GM19438 (cell line): Measurements from ENCODE around the gene MKNK2.
A peak's percentile ranks its signal among the peaks of the same experiment; 100 is the strongest.

Source experiments
- ATAC-seq: cut with Tn5 transposase; IDR thresholded peaks from one replicate; pipeline ENCODE4 v1.9.1; 2021; ENCODE audit warnings: low read depth; ENCODE audit not compliant: unreplicated experiment

MKNK2 gene

DNA sequence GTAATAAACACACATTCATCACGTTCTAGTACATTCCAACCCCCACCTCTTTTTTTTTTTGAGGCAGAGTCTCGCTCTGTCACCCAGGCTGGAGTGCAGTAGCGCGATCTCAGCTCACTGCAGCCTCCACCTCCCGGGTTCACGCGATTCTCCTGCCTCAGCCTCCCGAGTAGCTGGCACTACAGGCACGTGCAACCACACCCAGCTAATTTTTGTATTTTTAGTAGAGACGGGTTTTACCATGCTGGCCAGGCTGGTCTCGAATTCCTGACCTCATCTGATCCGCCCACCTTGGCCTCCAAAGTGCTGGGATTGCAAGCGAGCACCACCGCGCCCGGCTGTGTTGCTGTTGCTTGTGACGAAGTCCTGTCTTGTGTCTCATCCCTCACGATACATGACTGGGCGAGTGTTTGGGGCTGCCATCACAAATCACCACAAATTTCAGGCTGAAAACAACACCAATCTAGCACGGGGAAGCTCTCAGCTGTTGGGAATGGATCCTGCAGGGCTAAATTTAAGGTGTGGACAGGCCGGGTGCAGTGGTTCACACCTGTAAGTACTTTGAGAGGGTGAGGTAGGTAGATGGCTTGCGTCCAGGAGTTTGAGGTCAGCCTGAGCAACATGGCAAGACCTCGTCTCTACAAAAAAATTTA is 29.4 kb upstream of the MKNK2 start:
- ATAC-seq: no peak

- ATAC-seq: no peak
These were observed 28.8 kb upstream of the MKNK2 start for GRCh38 chr19:2079865-2080301.

DNA sequence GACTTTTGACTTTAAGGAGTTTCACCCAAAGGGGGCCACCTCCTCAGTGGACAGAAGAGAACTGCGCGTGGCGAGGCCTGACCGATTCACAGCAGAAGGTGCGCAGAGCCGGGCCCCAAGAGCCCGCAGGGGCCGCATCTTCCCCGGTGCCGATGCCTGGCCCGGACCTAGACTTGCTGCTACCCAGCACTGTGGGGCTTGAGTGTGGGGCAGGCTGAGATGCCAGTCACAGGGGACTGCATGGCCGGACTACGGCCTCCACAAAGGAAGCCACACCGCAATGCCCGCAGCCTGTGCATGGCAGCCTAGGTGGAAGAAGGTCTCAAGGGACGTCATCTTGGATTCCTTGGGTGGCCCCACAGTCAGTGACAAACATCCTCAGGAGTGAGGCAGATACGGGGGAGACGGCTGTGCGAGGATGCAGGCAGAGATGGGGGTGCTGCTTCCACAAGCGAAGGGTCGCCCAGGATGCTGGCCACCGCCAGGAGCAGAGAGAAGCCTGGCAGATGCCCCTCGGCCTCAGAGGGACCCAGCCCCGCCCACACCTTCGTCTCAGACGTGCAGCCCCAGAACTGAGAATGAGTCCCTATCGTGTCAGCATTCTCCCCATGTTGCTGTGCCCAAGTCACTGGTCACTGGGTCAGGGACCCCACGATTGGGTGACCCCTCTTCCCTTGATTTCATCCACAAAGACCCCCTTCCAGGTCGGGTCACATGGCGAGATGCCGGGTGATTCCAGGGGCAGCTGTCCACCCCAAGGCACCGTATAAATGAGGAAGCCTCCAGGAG is 28.2 kb upstream of the MKNK2 start:
- no peak for ATAC-seq

DNA sequence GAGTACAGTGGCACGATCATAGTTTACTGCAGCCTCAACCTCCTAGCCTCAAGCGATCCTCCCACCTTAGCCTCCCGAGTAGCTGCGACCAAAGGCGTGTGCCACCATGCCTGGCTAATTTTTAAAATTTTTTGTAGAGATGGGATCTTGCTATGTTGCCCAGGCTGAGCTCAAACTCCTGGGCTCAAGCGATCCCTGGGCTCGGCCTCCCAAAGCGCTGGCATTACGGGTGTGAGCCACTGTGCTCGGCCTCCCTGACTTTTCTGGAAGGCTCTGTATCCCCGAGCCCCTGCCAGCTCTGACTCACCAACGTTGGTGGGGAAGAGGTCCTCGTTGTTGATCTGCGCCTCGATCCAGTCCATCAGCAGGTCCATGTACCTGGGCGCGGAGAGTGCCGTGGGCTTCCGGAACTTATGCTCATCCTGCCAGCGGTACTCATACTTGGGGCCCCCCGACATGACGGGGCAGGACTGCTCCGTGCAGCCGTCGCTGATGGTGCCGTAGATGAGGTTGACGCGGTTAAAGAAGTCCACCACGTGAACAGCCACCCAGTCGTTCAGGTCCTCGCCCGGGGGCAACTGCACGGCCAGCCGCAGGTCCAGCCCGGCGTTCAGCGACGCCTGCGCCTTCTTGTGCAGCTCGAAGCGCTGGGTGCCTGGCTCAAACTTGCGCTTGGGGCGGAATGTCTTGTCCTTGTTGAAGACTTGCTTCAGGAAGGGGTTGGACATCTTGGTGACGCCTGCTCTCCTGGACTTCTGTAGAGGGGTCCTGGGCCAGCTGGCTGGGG is 27.0 kb upstream of the MKNK2 start:
- ATAC-seq: no peak

- ATAC-seq: no peak
These were observed 26.4 kb upstream of the MKNK2 start for GRCh38 chr19:2077398-2077797.

GRCh38 chr19:2076526-2076944 is 25.5 kb upstream of the MKNK2 start:
- no peak for ATAC-seq

- ATAC-seq: no peak
These were observed 21.9 kb upstream of the MKNK2 start for GRCh38 chr19:2072757-2073551.

DNA sequence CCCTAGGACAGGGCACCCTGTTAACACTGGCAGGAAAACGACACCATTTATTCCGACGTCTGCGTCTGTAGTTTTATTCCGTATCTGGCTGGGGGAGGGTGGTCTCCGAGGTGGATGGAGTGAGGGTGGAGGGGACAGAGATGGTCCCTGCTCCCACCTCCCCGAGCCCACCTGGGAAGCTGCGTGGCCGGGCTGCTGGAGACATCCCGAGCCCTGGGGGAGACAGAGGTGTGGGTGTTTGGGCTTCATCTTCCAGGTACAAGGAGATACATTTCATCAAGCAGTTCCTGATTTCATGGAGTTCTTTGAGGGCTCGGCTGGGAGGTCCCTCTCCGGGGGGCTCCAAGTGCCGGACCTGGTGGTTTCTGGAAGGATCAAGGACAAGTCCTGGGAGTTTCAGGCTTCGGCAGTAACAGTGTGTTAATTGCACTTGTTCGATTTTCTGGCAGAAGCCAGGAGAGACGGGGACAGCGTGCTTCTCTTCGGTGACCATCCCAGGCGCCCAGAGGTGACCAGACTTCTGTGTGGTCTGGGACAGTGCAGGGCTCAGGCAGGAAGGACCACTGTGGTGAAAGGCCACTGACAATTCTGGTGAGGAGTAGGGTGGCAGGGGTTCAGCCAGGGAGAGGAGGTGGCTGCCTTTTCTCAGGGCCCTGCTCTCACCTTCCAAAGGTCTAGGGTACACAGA is 20.1 kb upstream of the MKNK2 start:
- ATAC-seq: no peak

- no peak for ATAC-seq
These were observed 19.4 kb upstream of the MKNK2 start for GRCh38 chr19:2070436-2070827.

GRCh38 chr19:2064788-2065524 is 13.9 kb upstream of the MKNK2 start:
- no peak for ATAC-seq

DNA sequence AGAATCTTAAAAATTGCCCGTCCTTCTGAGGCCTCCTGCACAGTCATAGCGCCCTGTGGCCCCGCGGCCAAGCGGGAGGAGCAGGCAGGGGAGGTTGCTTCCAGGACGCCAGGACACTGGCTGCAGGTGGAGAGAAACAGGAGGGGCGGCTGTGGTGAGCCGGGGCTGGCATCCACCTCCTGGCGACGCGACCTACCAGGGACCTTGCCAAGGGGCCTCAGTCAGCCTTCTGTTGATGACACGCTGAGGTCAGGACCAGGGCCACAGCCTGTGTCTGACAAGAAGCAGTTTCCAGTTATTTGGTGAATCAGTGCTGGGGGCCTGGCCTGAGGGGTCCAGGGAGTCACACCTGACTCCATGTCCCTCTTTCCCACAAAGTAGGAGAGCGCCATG is 13.3 kb upstream of the MKNK2 start:
- ATAC-seq: no peak

DNA sequence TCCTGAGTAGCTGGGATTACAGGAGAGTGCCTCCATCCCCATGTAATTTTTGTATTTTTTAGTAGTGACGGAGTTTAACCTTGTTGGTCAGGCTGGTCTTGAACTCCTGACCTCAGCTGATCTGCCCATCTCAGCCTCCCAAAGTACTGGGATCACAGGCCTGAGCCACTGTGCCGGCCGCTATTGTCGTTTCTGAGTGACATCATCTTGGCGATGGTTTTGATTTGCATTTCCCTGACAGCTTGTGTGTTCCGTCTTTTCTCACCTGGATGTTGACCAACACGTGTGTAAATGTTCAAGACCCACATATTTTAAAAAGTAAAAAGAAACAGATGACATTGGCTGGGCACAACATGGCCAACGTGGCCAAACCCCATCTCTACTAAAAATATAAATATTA is 12.8 kb upstream of the MKNK2 start:
- no peak for ATAC-seq

DNA sequence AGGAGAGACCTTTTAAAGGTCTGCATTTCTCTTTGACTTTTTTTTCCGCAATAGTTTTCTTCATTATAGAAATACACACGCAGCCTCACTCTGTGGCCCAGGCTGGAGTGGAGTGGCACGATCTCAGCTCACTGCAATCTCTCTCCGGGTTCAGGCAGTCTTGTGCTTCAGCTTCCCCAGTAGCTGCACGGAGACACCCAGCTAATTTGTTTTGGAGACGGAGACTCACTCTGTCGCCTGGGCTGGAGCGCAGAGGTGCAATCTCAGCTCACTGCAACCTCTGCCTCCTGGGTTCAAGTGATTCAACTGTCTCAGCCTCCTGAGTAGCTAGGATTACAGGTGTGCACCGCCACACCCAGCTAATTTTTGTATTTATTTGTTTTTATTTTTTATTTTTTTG is 11.7 kb upstream of the MKNK2 start:
- no peak for ATAC-seq

DNA sequence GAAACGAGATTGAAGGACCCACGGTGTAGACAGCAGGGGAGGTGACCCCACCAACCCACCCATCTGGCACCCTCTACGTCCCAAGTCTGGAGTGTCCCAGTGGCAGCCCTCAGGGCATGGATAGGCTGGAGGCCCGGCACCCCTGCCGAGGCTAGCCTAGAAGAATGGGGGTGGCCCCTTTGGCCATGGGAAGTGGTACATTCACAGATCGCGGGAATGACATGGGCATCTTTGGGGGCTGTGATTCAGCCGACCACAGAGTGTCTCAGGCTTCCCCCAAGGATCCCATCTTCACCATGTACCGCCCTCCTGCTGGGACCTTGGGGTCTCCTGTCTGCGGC is 11.3 kb upstream of the MKNK2 start:
- no peak for ATAC-seq

DNA sequence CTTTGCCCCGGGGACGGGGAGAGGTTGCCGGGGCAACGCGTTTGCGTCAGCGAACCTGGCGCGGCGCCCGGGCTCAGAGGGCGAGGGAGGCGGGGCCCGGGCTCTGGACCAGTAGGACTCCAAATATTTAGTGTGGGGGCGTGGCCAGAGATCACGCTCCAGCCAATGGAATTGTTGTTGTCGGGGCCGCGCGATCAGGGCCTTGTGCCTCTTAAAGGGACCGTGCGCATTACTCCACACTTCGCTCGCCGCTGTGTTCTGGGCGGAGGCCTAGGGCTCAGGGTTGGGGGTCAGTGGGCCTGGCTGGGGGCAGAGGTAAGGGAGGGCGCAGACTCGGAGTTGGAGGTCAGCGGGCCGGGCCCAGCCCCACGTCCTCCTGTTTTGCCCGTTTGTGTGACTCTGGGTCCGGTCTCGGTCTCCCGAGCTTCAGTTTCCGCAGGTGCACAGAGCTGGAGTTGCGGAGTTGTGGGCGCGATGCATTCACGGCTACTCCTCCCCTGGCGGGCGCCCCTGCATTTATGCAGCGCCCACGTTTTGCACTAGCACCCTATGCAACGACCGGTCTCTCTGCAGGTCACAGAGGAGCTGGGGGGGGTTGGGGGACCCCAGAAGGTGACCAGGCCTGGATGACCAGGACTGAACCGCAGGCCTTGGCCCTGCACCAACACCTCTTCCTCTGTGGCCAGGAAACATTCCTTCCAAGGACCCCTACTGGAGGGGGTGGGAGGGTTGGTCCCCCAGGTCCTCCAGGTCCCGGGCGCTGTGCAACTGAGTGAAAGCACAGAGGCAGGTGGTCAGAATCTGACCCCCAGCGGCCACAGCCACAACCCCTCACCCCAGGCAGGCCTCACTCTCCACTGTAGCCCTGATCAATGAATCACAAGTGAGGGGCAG is 10.7 kb upstream of the MKNK2 start:
- peak; percentile 60 for ATAC-seq

- ATAC-seq: peak; percentile 16
These were observed 9.9 kb upstream of the MKNK2 start for GRCh38 chr19:2060884-2061494.

DNA sequence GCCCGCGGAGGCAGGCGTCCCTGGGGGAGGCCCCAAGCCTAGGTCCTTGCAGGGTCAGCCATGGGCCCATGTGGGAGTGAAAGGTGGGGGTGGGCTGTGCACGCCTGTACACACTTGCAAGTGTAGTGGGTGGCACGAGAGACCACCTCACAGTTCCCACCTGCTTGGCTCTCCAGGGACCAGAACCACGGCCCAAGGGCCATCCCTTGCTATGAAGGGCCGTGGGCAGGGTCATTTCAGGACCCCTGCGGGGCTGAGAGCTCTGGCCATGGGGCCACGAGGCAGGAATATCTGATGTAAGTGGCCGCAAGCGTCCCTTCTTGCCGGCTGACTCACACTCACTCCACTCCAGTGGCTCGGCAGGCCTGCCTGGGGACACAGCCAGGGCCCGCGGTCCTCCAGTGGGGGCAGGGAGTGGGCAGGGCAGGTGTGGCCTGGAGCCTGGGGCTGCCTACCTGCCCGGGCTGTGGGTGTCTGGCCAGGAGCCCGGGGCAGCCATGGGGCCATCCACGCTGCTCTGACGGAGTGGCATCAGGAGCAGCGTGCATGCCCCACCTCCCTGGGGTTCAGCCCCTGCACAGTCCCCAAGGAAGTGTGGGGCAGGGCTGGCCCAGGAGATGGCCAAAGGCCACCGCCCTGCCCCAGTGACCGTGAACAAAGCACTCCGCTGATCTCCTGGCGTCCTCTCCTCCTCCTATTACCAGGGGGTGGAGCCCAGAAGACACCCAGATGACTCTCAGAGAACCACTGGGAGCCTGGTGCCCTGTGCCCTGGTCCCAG is 8.6 kb upstream of the MKNK2 start:
- no peak for ATAC-seq
